Activated naive CD4-positive, alpha-beta T cell treated with anti-CD3 and anti-CD28 coated beads, Interleukin-2, amount 50 U/mL, for 72 hours (primary cell): ENCODE results near the gene VDR. TPM values are rescaled to one million over a fixed set of nuclear protein-coding genes. Genes with fewer than 3 reads are reported as not detected.

Experiments used
- ATAC-seq, 2 donors: fragments of 150-1000 bp; cut with Tn5 transposase; 2 replicates each; pipeline ENCODE4 v1.10.0; 2021; ENCODE audit warnings: mild to moderate bottlenecking in 2 of 2, moderate library complexity in 2 of 2
- DNase-seq, 2 donors: peaks; one replicate each; pipeline ENCODE4 v3.0.0; 2021 to 2022; ENCODE audit warnings: low spot score in 2 of 2
- H3K27ac Mint-ChIP-seq, 2 donors: one replicate each; pipeline ENCODE4 v1.8.0; 2022; ENCODE audit warnings: mild to moderate bottlenecking in 2 of 2, mixed read lengths in 2 of 2
- H3K36me3 Mint-ChIP-seq, 2 donors: one replicate each; pipeline ENCODE4 v1.8.0; 2022; ENCODE audit warnings: mixed read lengths in 2 of 2
- H3K9me3 Mint-ChIP-seq, 2 donors: one replicate each; pipeline ENCODE4 v1.8.0; 2022; ENCODE audit warnings: mixed read lengths in 2 of 2
- total RNA-seq, 2 donors: library from RNA; stranded (reverse); gene quantifications; one replicate each; pipeline ENCODE4 v1.2.3, GENCODE V29; 2022

VDR gene
- total RNA-seq, 2 donors from 2014 or later = 92.4 to 133 TPM

GRCh38 chr12:47837190-47838171, 67.3 kb downstream of the VDR start:
- no peak for ATAC-seq
- DNase-seq = peak; percentile 65 to 73
- Mint-ChIP-seq H3K27ac (peak overlapping the region; percentile 13 to 71), H3K9me3 (no peaks in the 10 kb centered on the region), H3K36me3 (no peaks in the 10 kb centered on the region)

GRCh38 chr12:47835831-47836155, 69.0 kb downstream of the VDR start:
- DNase-seq (no peak), ATAC-seq (no peak)
- H3K9me3 Mint-ChIP-seq = no peaks in the 10 kb centered on the region
- peak overlapping the region; percentile 43 to 58 for H3K27ac Mint-ChIP-seq
- peaks cover 0 to under 1% of the 10 kb centered on the region in 2 donors for H3K36me3 Mint-ChIP-seq

GRCh38 chr12:47835006-47835830, 69.6 kb downstream of the VDR start:
- Mint-ChIP-seq H3K9me3 (no peaks in the 10 kb centered on the region), H3K27ac (peak overlapping the region in 1 of 2 donors; percentile 43), H3K36me3 (peaks cover 0 to 6% of the 10 kb centered on the region in 2 donors)
- ATAC-seq = no peak
- no peak for DNase-seq

- H3K36me3 Mint-ChIP-seq = peaks cover 0 to 7% of the 10 kb centered on the region in 2 donors
- DNase-seq (no peak), ATAC-seq (peak in 1 of 2 donors; percentile 10)
- peak overlapping the region; percentile 90 to 93 for H3K27ac Mint-ChIP-seq
- no peaks in the 10 kb centered on the region for H3K9me3 Mint-ChIP-seq
Observed at GRCh38 chr12:47834199-47834903, 70.4 kb downstream of the VDR start.

GRCh38 chr12:47833591-47834012, 71.2 kb downstream of the VDR start:
- ATAC-seq (no peak), DNase-seq (no peak)
- Mint-ChIP-seq H3K9me3 (no peaks in the 10 kb centered on the region), H3K36me3 (peaks cover 0 to 7% of the 10 kb centered on the region in 2 donors), H3K27ac (peak overlapping the region; percentile 90 to 93)

- Mint-ChIP-seq H3K27ac (peak overlapping the region; percentile 93 to 98), H3K36me3 (peaks cover 0 to 7% of the 10 kb centered on the region in 2 donors), H3K9me3 (no peaks in the 10 kb centered on the region)
- peak; percentile 70 to 87 for DNase-seq
- ATAC-seq = peak; percentile 76 to 83
Observed at GRCh38 chr12:47832263-47832933, 72.4 kb downstream of the VDR start.

- ATAC-seq (no peak), DNase-seq (no peak)
Observed at GRCh38 chr12:47829584-47829983, 75.2 kb downstream of the VDR start.

GRCh38 chr12:47828976-47829482, 75.8 kb downstream of the VDR start:
- ATAC-seq (no peak), DNase-seq (no peak)
- no peaks in the 10 kb centered on the region for H3K9me3 Mint-ChIP-seq
- H3K36me3 Mint-ChIP-seq = peaks cover 0 to 9% of the 10 kb centered on the region in 2 donors
- peak overlapping the region; percentile 82 to 83 for H3K27ac Mint-ChIP-seq

More at GRCh38 chr12:47829584-47829983, 75.2 kb downstream of the VDR start:
- Mint-ChIP-seq H3K9me3 (no peaks in the 10 kb centered on the region), H3K36me3 (peaks cover 0 to 7% of the 10 kb centered on the region in 2 donors), H3K27ac (peak overlapping the region; percentile 82 to 83)

- no peak for ATAC-seq
- H3K9me3 Mint-ChIP-seq = no peaks in the 10 kb centered on the region
- peaks cover 0 to 15% of the 10 kb centered on the region in 2 donors for H3K36me3 Mint-ChIP-seq
- peak overlapping the region; percentile 82 to 83 for H3K27ac Mint-ChIP-seq
- DNase-seq = no peak
Observed at GRCh38 chr12:47828008-47828975, 76.5 kb downstream of the VDR start.

- peaks cover 3 to 14% of the 10 kb centered on the region in 2 donors for H3K36me3 Mint-ChIP-seq
- DNase-seq (no peak), ATAC-seq (no peak)
- H3K9me3 Mint-ChIP-seq = no peaks in the 10 kb centered on the region
- H3K27ac Mint-ChIP-seq = peak overlapping the region; percentile 87 to 91
Observed at GRCh38 chr12:47825173-47825639, 79.6 kb downstream of the VDR start.

- H3K36me3 Mint-ChIP-seq = peaks cover 5 to 13% of the 10 kb centered on the region in 2 donors
- no peak for DNase-seq
- ATAC-seq = no peak
- no peaks in the 10 kb centered on the region for H3K9me3 Mint-ChIP-seq
- H3K27ac Mint-ChIP-seq = peak overlapping the region; percentile 87 to 91
Observed at GRCh38 chr12:47824635-47825034, 80.2 kb downstream of the VDR start.

GRCh38 chr12:47824198-47824597, 80.6 kb downstream of the VDR start:
- H3K27ac Mint-ChIP-seq = peak overlapping the region; percentile 87 to 91
- ATAC-seq (peak; percentile 28 to 30), DNase-seq (no peak)
- H3K9me3 Mint-ChIP-seq = no peaks in the 10 kb centered on the region
- H3K36me3 Mint-ChIP-seq = peaks cover 5 to 13% of the 10 kb centered on the region in 2 donors

- Mint-ChIP-seq H3K36me3 (peaks cover 7 to 17% of the 10 kb centered on the region in 2 donors), H3K9me3 (no peaks in the 10 kb centered on the region), H3K27ac (peak overlapping the region; percentile 87 to 91)
- ATAC-seq = no peak
- no peak for DNase-seq
Observed at GRCh38 chr12:47823422-47824086, 81.2 kb downstream of the VDR start.

GRCh38 chr12:47822863-47823262, 81.9 kb downstream of the VDR start:
- ATAC-seq (no peak), DNase-seq (no peak)
- Mint-ChIP-seq H3K27ac (peak overlapping the region in 1 of 2 donors; percentile 95), H3K9me3 (no peaks in the 10 kb centered on the region), H3K36me3 (peaks cover 14 to 24% of the 10 kb centered on the region in 2 donors)
